Kidney (tissue), 14 donors: ENCODE measurements around the gene KIF6. TPM values are rescaled to one million over a fixed set of nuclear protein-coding genes. Genes with fewer than 3 reads are reported as not detected.

ENCODE experiments used
- DNase-seq, 5 donors: peaks; one replicate each; pipeline ENCODE4 v3.0.0-alpha.2; 2013 to 2020
- FAIRE-seq: peaks from 2 replicates; lab custom pipeline; 2012; peaks lifted over from hg19 to GRCh38; lab: Jason Lieb, UNC
- H3K27ac ChIP-seq, 2 donors: one replicate each; pipeline ENCODE4 v1.7.0; 2013; ENCODE audit warnings: low read depth in 2 of 2, low read length in 2 of 2, inconsistent platforms in 1 of 2
- H3K27me3 ChIP-seq: one replicate; pipeline ENCODE4 v1.7.1; 2013; ENCODE audit warnings: low read length, inconsistent platforms; ENCODE audit not compliant: control insufficient read depth, insufficient read depth
- H3K36me3 ChIP-seq, 3 donors: one replicate each; pipeline versions ENCODE4 v1.7.0 to v1.7.1; 2013; ENCODE audit warnings: low read length in 3 of 3, control low read depth in 1 of 3, inconsistent platforms in 1 of 3; ENCODE audit not compliant: insufficient read depth in 3 of 3, control insufficient read depth in 2 of 3
- H3K4me1 ChIP-seq, 3 donors: one replicate each; pipeline versions ENCODE4 v1.7.0 to v1.7.1; 2013; ENCODE audit warnings: low read length in 3 of 3, inconsistent platforms in 1 of 3, low read depth in 1 of 3; ENCODE audit not compliant: control insufficient read depth in 2 of 3, insufficient read depth in 2 of 3
- H3K4me3 ChIP-seq, 3 donors: one replicate each; pipeline versions ENCODE4 v1.7.0 to v1.8.1; 2013; ENCODE audit warnings: low read length in 3 of 3, control low read depth in 1 of 3, inconsistent platforms in 1 of 3
- H3K9ac ChIP-seq, 3 donors: one replicate each; pipeline versions ENCODE4 v1.7.0 to v1.7.1; 2013; ENCODE audit warnings: low read length in 3 of 3, control low read depth in 1 of 3, inconsistent platforms in 1 of 3
- H3K9me3 ChIP-seq, 3 donors: one replicate each; pipeline versions ENCODE4 v1.7.0 to v1.7.1; 2013; ENCODE audit warnings: low read length in 3 of 3, control low read depth in 1 of 3, inconsistent platforms in 1 of 3; ENCODE audit not compliant: control insufficient read depth in 2 of 3, insufficient read depth in 1 of 3
- intact Hi-C: fragments of 100-400 bp; cut with DNase I; formaldehyde crosslinking; loops from one replicate; pipeline ENCODE4 v1.11.1; 2022
- polyA plus RNA-seq: library from polyadenylated mRNA; stranded (reverse); fragments of 350-450 nt; fragmentation: Illumina TruSeq; extraction: RNeasy Lipid Tissue Mini Kit (QIAGEN cat#74804); gene quantifications from one replicate; pipeline ENCODE4 v1.2.3, GENCODE V29; 2014; ENCODE audit warnings: low read depth, low replicate concordance; ENCODE audit not compliant: insufficient read depth
- total RNA-seq: library from RNA; stranded (reverse); fragmentation: NEBNext Ultra II Directional; extraction: Animal tissue kit (Norgen Biotek cat#: 25700); gene quantifications from one replicate; pipeline ENCODE4 v1.2.1, GENCODE V29; 2021
- TF ChIP-seq, protein P1 (sequence below): IDR thresholded peaks from 3 replicates; pipeline ENCODE4 v1.5.1; 2012; ENCODE audit warnings: mild to moderate bottlenecking, moderate library complexity, borderline replicate concordance; ENCODE audit not compliant: insufficient read depth; ENCODE audit errors: extremely low read depth
- donor health status: control.
- donor health status: control.
- donor health status: control.
- donor health status: control.
- donor health status: control.
- donor health status: DM: yes; HTN: yes; CAD: no.
- donor health status: Normal renal cell carcinoma (clear cell type).

The KIF6 gene
- total and polyA plus RNA-seq, 2 donors from 2014 or later, result 1.7 to 2.9 TPM

DNA sequence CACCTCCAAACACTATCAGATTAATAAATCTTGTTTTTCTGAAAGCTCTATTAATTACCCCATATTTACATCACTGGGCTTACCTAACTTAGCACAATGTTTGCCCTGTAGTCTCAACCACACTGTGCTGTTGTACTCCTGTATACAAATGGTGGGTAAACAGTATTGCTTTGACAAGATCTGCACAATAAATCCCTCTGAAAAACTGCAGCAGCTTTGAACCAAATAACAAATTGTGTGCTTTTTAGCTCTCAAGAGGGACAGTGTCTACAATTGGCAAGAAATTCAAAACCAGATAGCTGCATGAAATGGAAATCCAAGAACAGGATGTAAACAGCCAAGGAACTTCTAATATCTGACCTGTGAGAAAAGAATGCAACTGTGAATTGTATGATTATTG is 10.4 kb downstream of the KIF6 start:
- no peaks in the 10 kb centered on the region for H3K27me3 ChIP-seq
- FAIRE-seq (no peak), DNase-seq (no peak)
- no peaks in the 10 kb centered on the region for H3K36me3 ChIP-seq
- no peaks in the 10 kb centered on the region for H3K9me3 ChIP-seq
- TF ChIP-seq, protein P1, sequence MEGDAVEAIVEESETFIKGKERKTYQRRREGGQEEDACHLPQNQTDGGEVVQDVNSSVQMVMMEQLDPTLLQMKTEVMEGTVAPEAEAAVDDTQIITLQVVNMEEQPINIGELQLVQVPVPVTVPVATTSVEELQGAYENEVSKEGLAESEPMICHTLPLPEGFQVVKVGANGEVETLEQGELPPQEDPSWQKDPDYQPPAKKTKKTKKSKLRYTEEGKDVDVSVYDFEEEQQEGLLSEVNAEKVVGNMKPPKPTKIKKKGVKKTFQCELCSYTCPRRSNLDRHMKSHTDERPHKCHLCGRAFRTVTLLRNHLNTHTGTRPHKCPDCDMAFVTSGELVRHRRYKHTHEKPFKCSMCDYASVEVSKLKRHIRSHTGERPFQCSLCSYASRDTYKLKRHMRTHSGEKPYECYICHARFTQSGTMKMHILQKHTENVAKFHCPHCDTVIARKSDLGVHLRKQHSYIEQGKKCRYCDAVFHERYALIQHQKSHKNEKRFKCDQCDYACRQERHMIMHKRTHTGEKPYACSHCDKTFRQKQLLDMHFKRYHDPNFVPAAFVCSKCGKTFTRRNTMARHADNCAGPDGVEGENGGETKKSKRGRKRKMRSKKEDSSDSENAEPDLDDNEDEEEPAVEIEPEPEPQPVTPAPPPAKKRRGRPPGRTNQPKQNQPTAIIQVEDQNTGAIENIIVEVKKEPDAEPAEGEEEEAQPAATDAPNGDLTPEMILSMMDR, result no peak
- no peak overlapping the region for H3K9ac ChIP-seq
- no peak overlapping the region for H3K4me3 ChIP-seq
- intact Hi-C loops, result no loop called here
- H3K4me1 ChIP-seq, result no peaks in the 10 kb centered on the region
- H3K27ac ChIP-seq, result no peak overlapping the region

DNA sequence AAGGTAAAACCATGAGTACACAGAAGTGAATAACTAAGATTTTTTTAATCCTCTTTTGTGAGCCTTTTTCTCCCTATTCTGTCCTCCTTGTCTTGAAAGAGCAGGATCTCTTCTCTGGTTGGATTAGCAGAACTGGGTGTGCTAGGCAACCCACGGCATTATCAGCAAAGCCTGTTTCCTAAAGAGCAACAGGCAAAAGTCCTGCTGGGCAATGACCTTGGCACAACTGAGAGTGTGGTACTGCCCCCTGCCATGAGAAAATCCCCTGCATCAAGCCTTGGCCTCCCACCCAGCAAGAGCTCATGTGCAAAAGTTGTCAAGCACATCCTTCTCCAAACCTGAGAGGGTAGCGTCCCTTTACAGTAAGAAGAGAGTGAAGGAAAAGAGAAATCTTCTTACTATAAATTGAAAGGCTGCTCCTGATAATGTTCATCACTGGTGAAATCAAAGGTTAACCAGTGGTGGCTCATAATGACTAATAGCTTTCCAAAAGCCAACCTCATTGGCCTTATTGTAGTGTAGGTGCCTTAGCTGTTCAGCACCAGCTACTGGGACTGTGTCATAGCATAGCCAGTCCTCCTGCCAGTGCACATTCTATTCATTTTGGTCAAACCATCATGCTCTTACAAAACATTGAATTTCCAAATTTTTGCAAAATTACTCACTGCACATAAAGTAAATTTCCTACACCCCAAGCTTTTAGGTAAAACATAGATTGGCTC is 17.1 kb downstream of the KIF6 start:
- Histone ChIP-seq H3K9ac (no peak overlapping the region), H3K36me3 (no peaks in the 10 kb centered on the region), H3K27ac (no peak overlapping the region), H3K27me3 (no peaks in the 10 kb centered on the region), H3K9me3 (no peaks in the 10 kb centered on the region), H3K4me1 (no peaks in the 10 kb centered on the region), H3K4me3 (no peak overlapping the region)
- no peak for DNase-seq
- FAIRE-seq, result no peak
- intact Hi-C loops, result no loop called here
- TF ChIP-seq, protein P1, result no peak

DNA sequence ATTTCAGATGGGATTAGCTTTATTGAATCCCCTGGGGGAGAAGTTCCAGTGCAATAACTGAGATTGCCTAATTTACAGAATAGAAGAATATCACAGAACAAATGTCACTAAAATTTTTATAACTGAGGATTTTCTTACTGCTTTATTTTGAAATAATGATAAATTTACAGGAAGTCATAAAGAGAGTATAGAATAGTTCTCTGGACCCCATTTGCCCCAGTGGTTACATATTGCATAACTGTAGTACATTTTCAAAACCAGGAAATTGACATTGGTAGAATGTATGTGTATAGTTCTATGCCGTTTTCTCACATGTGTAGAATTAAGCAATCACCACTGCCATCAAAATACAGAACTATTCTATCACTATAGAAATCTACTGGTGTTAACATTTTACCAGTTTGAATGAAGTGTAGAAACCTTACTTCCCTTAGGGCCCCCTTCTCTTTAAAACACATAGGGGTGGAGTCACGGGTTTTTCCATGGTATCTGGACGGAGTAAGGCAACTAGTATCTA is 18.3 kb downstream of the KIF6 start:
- Histone ChIP-seq H3K36me3 (no peaks in the 10 kb centered on the region), H3K9me3 (no peaks in the 10 kb centered on the region), H3K27me3 (no peaks in the 10 kb centered on the region), H3K4me3 (no peak overlapping the region), H3K9ac (no peak overlapping the region), H3K27ac (no peak overlapping the region), H3K4me1 (no peaks in the 10 kb centered on the region)
- no peak for DNase-seq
- intact Hi-C loops, result no loop called here
- FAIRE-seq, result no peak
- TF ChIP-seq, protein P1, result no peak
